Measurements from ENCODE around the gene EEF1AKMT3. TPM values are rescaled to one million over a fixed set of nuclear protein-coding genes. Genes with fewer than 3 reads are reported as not detected.

The EEF1AKMT3 gene
- total RNA-seq, 1 experiment from 2014 or later: 5.0 TPM

DNA sequence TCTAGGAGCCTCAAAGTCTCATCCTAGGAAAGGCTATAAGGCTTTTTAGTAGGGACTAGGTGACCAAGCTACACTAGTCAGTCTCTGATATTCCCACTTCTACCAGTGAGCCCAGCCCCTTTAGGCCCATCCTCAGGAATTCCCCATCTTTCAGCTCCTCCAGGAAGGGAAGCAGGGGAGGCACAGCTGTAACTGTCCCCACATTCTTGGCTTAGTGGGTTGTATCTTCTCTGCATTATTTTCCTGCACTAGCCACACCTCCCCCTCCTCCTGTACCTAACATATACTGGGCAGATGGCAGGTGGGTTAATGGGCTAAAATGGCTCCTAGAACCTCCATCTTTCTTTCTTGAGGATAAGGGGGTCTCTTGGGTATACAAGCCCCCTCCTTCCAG, 5.1 kb upstream of the EEF1AKMT3 start:
- Histone ChIP-seq H3K9ac (ENCODE audit: low read length) (peak overlapping the region; percentile 81; the same call in 1 of the 2 replicates), H3K27me3 (ENCODE audit: insufficient read depth, low read length) (no peaks in the 10 kb centered on the region), H3K27ac (ENCODE audit: low read depth, low read length) (peak overlapping the region; percentile 73), H3K4me2 (ENCODE audit: low read length) (peak overlapping the region; percentile 100), H3K4me3 (replicated peaks in 1 of 2; ENCODE audit: low read depth in 1 of 2, low read length in 2 of 2) (peak overlapping the region; percentile 72 to 81; a peak in 3 of 4 replicates), H3K79me2 (ENCODE audit: insufficient read depth, low read length) (peaks cover 15% of the 10 kb centered on the region), H3K9me3 (ENCODE audit: control insufficient read depth in 1 of 2, insufficient read depth in 1 of 2, low read depth in 1 of 2, low read length in 2 of 2) (no peaks in the 10 kb centered on the region), H3K9me2 (ENCODE audit: insufficient read depth) (no peaks in the 10 kb centered on the region), H4K20me1 (ENCODE audit: insufficient read depth) (no peaks in the 10 kb centered on the region), H3K36me3 (ENCODE audit: control insufficient read depth in 1 of 2, insufficient read depth in 2 of 2, low read length in 2 of 2) (peaks cover 10 to 27% of the 10 kb centered on the region in 2 experiments; a peak in 3 of 4 replicates), H2AFZ (ENCODE audit: low read depth, low read length, poor library complexity, severe bottlenecking) (no peak overlapping the region), H3K4me1 (ENCODE audit: control insufficient read depth in 1 of 2, insufficient read depth in 2 of 2, low read length in 2 of 2) (peaks cover 11 to 47% of the 10 kb centered on the region in 2 experiments)
- intact Hi-C loops (cut with micrococcal nuclease): no loop called here
- ChIA-PET RAD21 (ENCODE audit: low non-redundant PET in 1 of 2, low total read pairs in 2 of 2, uncharacterized antibody in 2 of 2, unreplicated experiment in 2 of 2) (no interaction called here), CTCF (interaction anchor here (4.0 kb wide), 1 partner anchor 11 kb away, joined by 51 read pairs; no protein-coding TSS in a partner anchor), POLR2A (interaction anchor here (1.2 to 2.4 kb wide), 4 partner anchors 11 to 15 kb away, joined by 4 to 12 read pairs (median 5); partner anchors contain the start of gene CDK4)
- BruUV-seq (replicated peaks): no TSS peak
- DNase-seq (ENCODE audit: low read depth, low spot score) (no peak), ATAC-seq (no peak)
- TF ChIP-seq, protein P1, sequence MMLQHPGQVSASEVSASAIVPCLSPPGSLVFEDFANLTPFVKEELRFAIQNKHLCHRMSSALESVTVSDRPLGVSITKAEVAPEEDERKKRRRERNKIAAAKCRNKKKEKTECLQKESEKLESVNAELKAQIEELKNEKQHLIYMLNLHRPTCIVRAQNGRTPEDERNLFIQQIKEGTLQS (IDR thresholded peaks at IDR 0.05): no peak
- no peak for TF ChIP-seq JUND (IDR thresholded peaks at IDR 0.05)
- TF ChIP-seq, protein P2, sequence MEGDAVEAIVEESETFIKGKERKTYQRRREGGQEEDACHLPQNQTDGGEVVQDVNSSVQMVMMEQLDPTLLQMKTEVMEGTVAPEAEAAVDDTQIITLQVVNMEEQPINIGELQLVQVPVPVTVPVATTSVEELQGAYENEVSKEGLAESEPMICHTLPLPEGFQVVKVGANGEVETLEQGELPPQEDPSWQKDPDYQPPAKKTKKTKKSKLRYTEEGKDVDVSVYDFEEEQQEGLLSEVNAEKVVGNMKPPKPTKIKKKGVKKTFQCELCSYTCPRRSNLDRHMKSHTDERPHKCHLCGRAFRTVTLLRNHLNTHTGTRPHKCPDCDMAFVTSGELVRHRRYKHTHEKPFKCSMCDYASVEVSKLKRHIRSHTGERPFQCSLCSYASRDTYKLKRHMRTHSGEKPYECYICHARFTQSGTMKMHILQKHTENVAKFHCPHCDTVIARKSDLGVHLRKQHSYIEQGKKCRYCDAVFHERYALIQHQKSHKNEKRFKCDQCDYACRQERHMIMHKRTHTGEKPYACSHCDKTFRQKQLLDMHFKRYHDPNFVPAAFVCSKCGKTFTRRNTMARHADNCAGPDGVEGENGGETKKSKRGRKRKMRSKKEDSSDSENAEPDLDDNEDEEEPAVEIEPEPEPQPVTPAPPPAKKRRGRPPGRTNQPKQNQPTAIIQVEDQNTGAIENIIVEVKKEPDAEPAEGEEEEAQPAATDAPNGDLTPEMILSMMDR (IDR thresholded peaks at IDR 0.05 in 2 of 3, conservative IDR thresholded peaks at IDR 0.05 in 1 of 3; ENCODE audit: borderline replicate concordance in 1 of 3, insufficient read depth in 1 of 3, low read depth in 2 of 3, low read length in 2 of 3): no peak
- TF ChIP-seq, protein P3, sequence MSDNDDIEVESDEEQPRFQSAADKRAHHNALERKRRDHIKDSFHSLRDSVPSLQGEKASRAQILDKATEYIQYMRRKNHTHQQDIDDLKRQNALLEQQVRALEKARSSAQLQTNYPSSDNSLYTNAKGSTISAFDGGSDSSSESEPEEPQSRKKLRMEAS (IDR thresholded peaks at IDR 0.05): no peak

DNA sequence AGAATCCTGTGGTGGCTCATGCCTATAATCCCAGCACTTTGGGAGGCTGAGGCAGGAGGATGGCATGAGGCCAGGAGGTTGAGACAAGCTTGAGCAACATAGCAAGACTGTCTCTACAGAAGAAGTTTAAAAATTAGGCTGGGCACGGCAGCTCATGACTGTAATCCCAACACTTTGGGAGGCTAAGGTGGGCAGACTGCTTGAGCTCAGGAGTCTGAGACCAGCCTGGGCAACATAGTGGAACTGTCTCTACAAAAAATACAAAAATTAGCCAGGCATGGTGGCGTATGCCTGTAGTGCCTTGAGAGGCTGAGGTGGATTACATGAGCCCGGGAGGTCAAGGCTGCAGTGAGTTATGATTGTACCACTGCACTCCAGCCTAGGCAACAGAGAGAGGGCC, 4.5 kb upstream of the EEF1AKMT3 start:
- Histone ChIP-seq H3K4me1 (ENCODE audit: control insufficient read depth in 1 of 2, insufficient read depth in 2 of 2, low read length in 2 of 2) (peaks cover 11 to 47% of the 10 kb centered on the region in 2 experiments), H3K9ac (ENCODE audit: low read length) (no peak overlapping the region), H3K27ac (ENCODE audit: low read depth, low read length) (peak overlapping the region; percentile 73), H3K36me3 (ENCODE audit: control insufficient read depth in 1 of 2, insufficient read depth in 2 of 2, low read length in 2 of 2) (peaks cover 9 to 27% of the 10 kb centered on the region in 2 experiments; a peak in 3 of 4 replicates), H3K4me2 (ENCODE audit: low read length) (0 out of 2 replicates have a peak overlapping the region, but pooled peaks have one; percentile 100), H3K9me2 (ENCODE audit: insufficient read depth) (no peaks in the 10 kb centered on the region), H3K27me3 (ENCODE audit: insufficient read depth, low read length) (no peaks in the 10 kb centered on the region), H2AFZ (ENCODE audit: low read depth, low read length, poor library complexity, severe bottlenecking) (no peak overlapping the region), H3K79me2 (ENCODE audit: insufficient read depth, low read length) (peaks cover 18% of the 10 kb centered on the region), H4K20me1 (ENCODE audit: insufficient read depth) (no peaks in the 10 kb centered on the region), H3K9me3 (ENCODE audit: control insufficient read depth in 1 of 2, insufficient read depth in 1 of 2, low read depth in 1 of 2, low read length in 2 of 2) (no peaks in the 10 kb centered on the region), H3K4me3 (replicated peaks in 1 of 2; ENCODE audit: low read depth in 1 of 2, low read length in 2 of 2) (no peak overlapping the region)
- BruUV-seq (replicated peaks): no TSS peak
- TF ChIP-seq EZH2 (IDR thresholded peaks at IDR 0.05): no peak
- TF ChIP-seq, protein P3 (IDR thresholded peaks at IDR 0.05): no peak
- no peak for TF ChIP-seq POLR2A (IDR thresholded peaks at IDR 0.05; ENCODE audit: borderline replicate concordance, extremely low read depth, insufficient read depth, insufficient read length)
- TF ChIP-seq, protein P2 (IDR thresholded peaks at IDR 0.05 in 2 of 3, conservative IDR thresholded peaks at IDR 0.05 in 1 of 3; ENCODE audit: borderline replicate concordance in 1 of 3, insufficient read depth in 1 of 3, low read depth in 2 of 3, low read length in 2 of 3): no peak
- ChIA-PET POLR2A (interaction anchor here (1.7 to 2.4 kb wide), 2 partner anchors 11 to 13 kb away, joined by 5 to 12 read pairs; no protein-coding TSS in a partner anchor), RAD21 (ENCODE audit: low non-redundant PET in 1 of 2, low total read pairs in 2 of 2, uncharacterized antibody in 2 of 2, unreplicated experiment in 2 of 2) (no interaction called here), CTCF (interaction anchor here (4.0 kb wide), 1 partner anchor 12 kb away, joined by 51 read pairs; no protein-coding TSS in a partner anchor)
- ATAC-seq: no peak
- intact Hi-C loops (cut with micrococcal nuclease): no loop called here
- DNase-seq (ENCODE audit: low read depth, low spot score): no peak

Measured in HCT116 (cell line).